ENCODE data around the gene NAALADL2. TPM values are rescaled to one million over a fixed set of nuclear protein-coding genes. Genes with fewer than 3 reads are reported as not detected.

The NAALADL2 gene
- polyA plus RNA-seq, 1 experiment: 6.3 TPM

DNA sequence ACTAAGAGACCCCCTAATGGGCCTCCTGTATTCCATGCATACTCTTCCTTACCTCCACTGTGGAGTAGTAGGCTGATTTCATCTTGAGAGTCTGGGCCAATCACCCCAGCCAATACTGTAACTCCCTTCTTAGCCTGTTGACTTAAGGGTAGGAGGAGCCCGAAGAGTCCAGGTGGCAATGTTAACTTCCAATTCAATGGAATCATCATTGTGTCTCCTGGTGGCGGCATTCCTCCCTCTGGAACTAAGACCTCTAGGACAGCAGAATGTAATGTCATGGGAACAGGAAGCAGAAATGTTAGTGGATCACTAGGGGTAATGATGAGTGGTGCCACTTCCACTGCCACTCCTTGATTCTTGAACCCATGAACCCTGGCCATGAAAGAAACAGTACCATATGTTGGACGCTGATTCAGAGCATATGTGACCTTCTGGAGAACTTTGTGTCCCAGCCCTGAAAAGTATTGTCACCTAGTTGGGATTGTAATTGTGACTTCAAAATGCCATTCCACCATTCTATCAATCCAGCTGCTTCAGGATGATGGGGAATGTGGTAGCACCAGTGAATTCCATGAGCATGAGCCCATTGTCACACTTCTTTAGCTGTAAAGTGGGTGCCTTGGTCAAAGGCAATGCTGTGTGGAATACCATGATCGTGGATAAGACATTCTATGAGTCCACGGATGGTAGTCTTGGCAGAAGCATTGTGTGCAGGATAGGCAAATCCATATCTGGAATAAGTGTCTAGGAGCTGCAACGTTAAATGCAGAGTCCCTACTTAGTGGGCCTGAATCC, 24.9 kb downstream of the NAALADL2 start:
- no peak overlapping the region for H3K27ac ChIP-seq (ENCODE audit: low read depth, low read length)
- TF ChIP-seq, protein P1, sequence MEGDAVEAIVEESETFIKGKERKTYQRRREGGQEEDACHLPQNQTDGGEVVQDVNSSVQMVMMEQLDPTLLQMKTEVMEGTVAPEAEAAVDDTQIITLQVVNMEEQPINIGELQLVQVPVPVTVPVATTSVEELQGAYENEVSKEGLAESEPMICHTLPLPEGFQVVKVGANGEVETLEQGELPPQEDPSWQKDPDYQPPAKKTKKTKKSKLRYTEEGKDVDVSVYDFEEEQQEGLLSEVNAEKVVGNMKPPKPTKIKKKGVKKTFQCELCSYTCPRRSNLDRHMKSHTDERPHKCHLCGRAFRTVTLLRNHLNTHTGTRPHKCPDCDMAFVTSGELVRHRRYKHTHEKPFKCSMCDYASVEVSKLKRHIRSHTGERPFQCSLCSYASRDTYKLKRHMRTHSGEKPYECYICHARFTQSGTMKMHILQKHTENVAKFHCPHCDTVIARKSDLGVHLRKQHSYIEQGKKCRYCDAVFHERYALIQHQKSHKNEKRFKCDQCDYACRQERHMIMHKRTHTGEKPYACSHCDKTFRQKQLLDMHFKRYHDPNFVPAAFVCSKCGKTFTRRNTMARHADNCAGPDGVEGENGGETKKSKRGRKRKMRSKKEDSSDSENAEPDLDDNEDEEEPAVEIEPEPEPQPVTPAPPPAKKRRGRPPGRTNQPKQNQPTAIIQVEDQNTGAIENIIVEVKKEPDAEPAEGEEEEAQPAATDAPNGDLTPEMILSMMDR (IDR thresholded peaks at IDR 0.05; ENCODE audit: low read depth, low read length): no peak
- H3K4me3 ChIP-seq (ENCODE audit: low read depth, low read length): no peak overlapping the region
- CTCF ChIA-PET: no interaction called here
- no peaks in the 10 kb centered on the region for H3K27me3 ChIP-seq (ENCODE audit: control insufficient read depth, insufficient read depth, low read length)
- POLR2A ChIA-PET: no interaction called here
- no peak for DNase-seq (ENCODE audit: low read depth, low spot score)
- no peaks in the 10 kb centered on the region for H3K9me3 ChIP-seq (ENCODE audit: control insufficient read depth, insufficient read depth, low read length)

DNA sequence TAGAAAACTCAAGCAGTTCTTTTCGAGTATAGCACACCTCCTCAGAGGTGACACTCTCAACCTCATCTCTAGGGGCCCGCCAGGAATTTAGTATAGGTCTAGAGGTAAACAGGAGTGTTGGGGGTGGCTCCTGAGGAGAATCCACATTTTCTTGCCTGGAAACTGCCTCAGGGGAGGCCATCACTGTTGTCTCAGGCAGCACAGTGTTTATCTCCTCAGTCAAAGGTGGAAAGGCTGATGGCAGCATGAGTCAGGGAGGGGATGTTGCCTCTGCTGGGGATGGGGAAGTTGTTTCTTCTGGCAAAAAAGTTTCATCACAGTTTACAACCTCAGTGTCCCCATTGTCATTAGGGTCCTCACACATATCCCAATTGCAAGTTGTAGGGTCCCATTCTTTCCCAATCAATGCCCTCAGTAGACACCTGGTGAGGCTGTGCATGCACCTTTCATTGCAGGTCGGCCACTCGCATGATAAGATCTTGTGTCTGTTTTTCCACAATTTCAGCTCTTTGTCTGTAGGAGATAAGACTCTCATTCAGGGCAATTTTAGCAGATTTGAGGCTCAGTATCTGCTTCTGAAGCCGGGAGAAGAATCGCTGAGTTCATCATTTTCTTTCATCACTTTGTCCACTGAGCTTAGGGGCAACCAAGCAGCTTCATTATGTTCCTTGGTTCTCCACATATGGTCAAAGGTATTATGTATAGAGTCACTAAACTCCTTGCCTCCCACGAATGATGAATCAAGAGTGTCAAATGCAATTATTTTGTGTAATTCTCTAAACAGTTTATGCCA, 25.8 kb downstream of the NAALADL2 start:
- no peak for DNase-seq (ENCODE audit: low read depth, low spot score)
- no peaks in the 10 kb centered on the region for H3K27me3 ChIP-seq (ENCODE audit: control insufficient read depth, insufficient read depth, low read length)

DNA sequence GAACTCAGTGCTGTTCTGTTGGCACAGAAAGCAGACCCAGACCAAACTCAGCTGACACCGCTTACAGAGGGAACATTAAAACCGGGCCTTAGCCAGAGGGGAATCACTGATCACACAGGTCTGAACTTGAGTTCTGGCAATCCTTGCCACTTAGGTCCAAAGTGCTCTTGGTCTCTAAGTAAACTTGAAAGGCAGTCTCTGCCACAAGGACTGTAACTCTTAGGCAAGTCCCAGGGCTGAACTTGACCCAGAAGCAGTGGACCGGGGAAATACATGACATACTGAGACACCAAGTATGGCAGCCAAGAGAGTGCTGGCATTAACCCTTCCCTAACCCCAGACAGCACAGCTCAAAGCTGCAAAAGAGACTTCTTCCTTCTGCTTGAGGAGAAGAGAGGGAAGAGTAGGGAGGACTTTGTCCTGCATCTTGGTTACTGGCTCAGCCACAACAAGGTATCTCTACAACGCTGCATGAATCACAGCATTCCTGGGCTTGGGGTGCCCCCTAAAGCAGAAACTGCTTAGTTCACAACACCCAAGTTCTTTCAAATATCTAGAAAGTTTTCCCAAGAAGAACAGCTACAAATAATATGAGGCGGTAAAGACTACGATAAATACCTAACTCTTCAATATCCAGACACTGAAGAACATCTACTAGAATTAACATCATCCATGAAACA, 32.5 kb downstream of the NAALADL2 start:
- no peak overlapping the region for H3K27ac ChIP-seq (ENCODE audit: low read depth, low read length)
- TF ChIP-seq, protein P1 (IDR thresholded peaks at IDR 0.05; ENCODE audit: low read depth, low read length): no peak
- POLR2A ChIA-PET: no interaction called here
- H3K9me3 ChIP-seq (ENCODE audit: control insufficient read depth, insufficient read depth, low read length): no peaks in the 10 kb centered on the region; the same call in 1 of the 2 replicates
- no peak for DNase-seq (ENCODE audit: low read depth, low spot score)
- H3K27me3 ChIP-seq (ENCODE audit: control insufficient read depth, insufficient read depth, low read length): no peaks in the 10 kb centered on the region
- H3K4me3 ChIP-seq (ENCODE audit: low read depth, low read length): no peak overlapping the region
- CTCF ChIA-PET: no interaction called here

More for the DNA sequence above, 25.8 kb downstream of the NAALADL2 start:
- Histone ChIP-seq H3K9me3 (ENCODE audit: control insufficient read depth, insufficient read depth, low read length) (no peaks in the 10 kb centered on the region), H3K4me3 (ENCODE audit: low read depth, low read length) (no peak overlapping the region), H3K27ac (ENCODE audit: low read depth, low read length) (no peak overlapping the region)
- TF ChIP-seq, protein P1 (IDR thresholded peaks at IDR 0.05; ENCODE audit: low read depth, low read length): no peak
- CTCF ChIA-PET: no interaction called here
- POLR2A ChIA-PET: no interaction called here

- ChIA-PET POLR2A (no interaction called here), CTCF (no interaction called here)
- Histone ChIP-seq H3K27me3 (ENCODE audit: control insufficient read depth, insufficient read depth, low read length) (no peaks in the 10 kb centered on the region), H3K9me3 (ENCODE audit: control insufficient read depth, insufficient read depth, low read length) (no peaks in the 10 kb centered on the region), H3K27ac (ENCODE audit: low read depth, low read length) (no peak overlapping the region), H3K4me3 (ENCODE audit: low read depth, low read length) (no peak overlapping the region)
- DNase-seq (ENCODE audit: low read depth, low spot score): no peak
- TF ChIP-seq, protein P1 (IDR thresholded peaks at IDR 0.05; ENCODE audit: low read depth, low read length): no peak
Measured at GRCh38 chr3:174907027-174907426, 47.9 kb downstream of the NAALADL2 start.
